ENCODE results near the gene TRAF5. TPM values are rescaled to one million over a fixed set of nuclear protein-coding genes. Genes with fewer than 3 reads are reported as not detected.

The TRAF5 gene
- total and polyA plus RNA-seq, 2 donors (not counting 3 experiments of a cell fraction or from before 2014, with no cell fraction given) = 8.5 to 17.6 TPM

DNA sequence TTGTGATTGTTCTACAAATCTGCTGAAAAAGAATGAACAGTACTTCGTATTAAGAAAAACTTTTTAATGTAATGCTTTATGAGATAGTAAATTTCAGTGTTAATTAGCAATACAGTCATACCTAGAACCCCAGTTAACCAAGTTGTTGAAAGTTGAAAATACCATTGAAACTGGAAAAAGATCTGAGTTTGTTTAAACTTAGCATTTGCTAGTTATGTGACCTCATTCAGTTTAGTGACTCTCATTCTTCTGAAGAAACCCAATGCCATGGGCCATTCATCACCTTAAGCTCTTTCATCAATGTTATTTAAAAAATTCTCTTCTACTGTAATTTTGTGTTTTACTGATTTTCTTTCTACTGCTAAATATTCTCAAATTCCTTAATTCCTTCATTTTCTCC is 47.3 kb upstream of the TRAF5 start:
- Histone ChIP-seq H3K9ac (replicated peaks; ENCODE audit: extremely low read depth, insufficient read depth, low read length) (no peak overlapping the region), H3K9me1 (replicated peaks; ENCODE audit: control insufficient read depth, extremely low read depth, insufficient read depth, low read length) (no peaks in the 10 kb centered on the region), H2AFZ (ENCODE audit: low read depth, low read length) (no peak overlapping the region), H3K27ac (ENCODE audit: insufficient read depth, low read depth, low read length) (no peak overlapping the region), H3K36me3 (ENCODE audit: control insufficient read depth in 2 of 2, extremely low read depth in 1 of 2, insufficient read depth in 2 of 2, low read length in 2 of 2) (peaks cover 5 to 7% of the 10 kb centered on the region in 2 experiments), H3K4me1 (ENCODE audit: control insufficient read depth, extremely low read depth, insufficient read depth, low read length) (no peaks in the 10 kb centered on the region), H3K4me2 (ENCODE audit: insufficient read depth, low read length) (no peak overlapping the region), H3K27me3 (ENCODE audit: control insufficient read depth in 2 of 2, insufficient read depth in 2 of 2, low read length in 2 of 2) (no peaks in the 10 kb centered on the region), H3K4me3 (replicated peaks in 1 of 3; ENCODE audit: insufficient read depth in 1 of 3, low read depth in 1 of 3, low read length in 3 of 3) (no peak overlapping the region), H4K20me1 (replicated peaks; ENCODE audit: control insufficient read depth, extremely low read depth, insufficient read depth, low read length) (no peaks in the 10 kb centered on the region), H3K79me2 (ENCODE audit: control insufficient read depth, insufficient read depth, low read length) (no peaks in the 10 kb centered on the region), H3K9me3 (replicated peaks; ENCODE audit: control insufficient read depth, insufficient read depth, low read length) (no peaks in the 10 kb centered on the region)
- no TSS peak for BruUV-seq (replicated peaks)
- dilution Hi-C loops (cut with MboI; ENCODE audit: extremely low pct_ligation_motif_present, low sequenced_read_pairs) (no loop called here), intact Hi-C loops (cut with micrococcal nuclease) (no loop called here)
- POLR2A ChIA-PET = no interaction called here
- DNase-seq (ENCODE audit: low read depth, low spot score) (no peak), FAIRE-seq (no peak)
- TF ChIP-seq JUN (IDR thresholded peaks at IDR 0.05; ENCODE audit: borderline replicate concordance, insufficient read depth, insufficient read length, low read depth) = no peak
- TF ChIP-seq EZH2 (IDR thresholded peaks at IDR 0.05; ENCODE audit: borderline replicate concordance, low read depth, low read length, severe bottlenecking) = no peak
- TF ChIP-seq POLR2AphosphoS5 (IDR thresholded peaks at IDR 0.05; ENCODE audit: insufficient read depth, low read depth, low read length) = no peak
- TF ChIP-seq GATA2 (IDR thresholded peaks at IDR 0.05; ENCODE audit: insufficient read depth, insufficient read length, low read depth, low read length) = no peak
- TF ChIP-seq, protein P1, sequence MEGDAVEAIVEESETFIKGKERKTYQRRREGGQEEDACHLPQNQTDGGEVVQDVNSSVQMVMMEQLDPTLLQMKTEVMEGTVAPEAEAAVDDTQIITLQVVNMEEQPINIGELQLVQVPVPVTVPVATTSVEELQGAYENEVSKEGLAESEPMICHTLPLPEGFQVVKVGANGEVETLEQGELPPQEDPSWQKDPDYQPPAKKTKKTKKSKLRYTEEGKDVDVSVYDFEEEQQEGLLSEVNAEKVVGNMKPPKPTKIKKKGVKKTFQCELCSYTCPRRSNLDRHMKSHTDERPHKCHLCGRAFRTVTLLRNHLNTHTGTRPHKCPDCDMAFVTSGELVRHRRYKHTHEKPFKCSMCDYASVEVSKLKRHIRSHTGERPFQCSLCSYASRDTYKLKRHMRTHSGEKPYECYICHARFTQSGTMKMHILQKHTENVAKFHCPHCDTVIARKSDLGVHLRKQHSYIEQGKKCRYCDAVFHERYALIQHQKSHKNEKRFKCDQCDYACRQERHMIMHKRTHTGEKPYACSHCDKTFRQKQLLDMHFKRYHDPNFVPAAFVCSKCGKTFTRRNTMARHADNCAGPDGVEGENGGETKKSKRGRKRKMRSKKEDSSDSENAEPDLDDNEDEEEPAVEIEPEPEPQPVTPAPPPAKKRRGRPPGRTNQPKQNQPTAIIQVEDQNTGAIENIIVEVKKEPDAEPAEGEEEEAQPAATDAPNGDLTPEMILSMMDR (IDR thresholded peaks at IDR 0.05; ENCODE audit: extremely low read depth in 1 of 2, insufficient read depth in 1 of 2, low read depth in 1 of 2, low read length in 2 of 2) = no peak
- TF ChIP-seq POLR2A (IDR thresholded peaks at IDR 0.05; ENCODE audit: low read depth, low read length) = no peak
- TF ChIP-seq MYC (IDR thresholded peaks at IDR 0.05; ENCODE audit: low read depth, low read length) = no peak
- TF ChIP-seq, protein P2, sequence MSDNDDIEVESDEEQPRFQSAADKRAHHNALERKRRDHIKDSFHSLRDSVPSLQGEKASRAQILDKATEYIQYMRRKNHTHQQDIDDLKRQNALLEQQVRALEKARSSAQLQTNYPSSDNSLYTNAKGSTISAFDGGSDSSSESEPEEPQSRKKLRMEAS (IDR thresholded peaks at IDR 0.05; ENCODE audit: insufficient read depth, insufficient read length) = no peak
- TF ChIP-seq FOS (IDR thresholded peaks at IDR 0.05; ENCODE audit: borderline replicate concordance, insufficient read depth, low read length) = no peak
- CTCF ChIA-PET = no interaction called here

Data from endothelial cell of umbilical vein (primary cell).